ENCODE results near the gene CALB2.
"Not testable (repeated sequence)": the region's sequence is repeated elsewhere in the genome, so short reads cannot be mapped to it uniquely, and the experiment has no call there.

CALB2 gene

GRCh38 chr16:71352963-71353460 lies 5.5 kb upstream of the CALB2 start:
- DNase-seq = no peak

DNA sequence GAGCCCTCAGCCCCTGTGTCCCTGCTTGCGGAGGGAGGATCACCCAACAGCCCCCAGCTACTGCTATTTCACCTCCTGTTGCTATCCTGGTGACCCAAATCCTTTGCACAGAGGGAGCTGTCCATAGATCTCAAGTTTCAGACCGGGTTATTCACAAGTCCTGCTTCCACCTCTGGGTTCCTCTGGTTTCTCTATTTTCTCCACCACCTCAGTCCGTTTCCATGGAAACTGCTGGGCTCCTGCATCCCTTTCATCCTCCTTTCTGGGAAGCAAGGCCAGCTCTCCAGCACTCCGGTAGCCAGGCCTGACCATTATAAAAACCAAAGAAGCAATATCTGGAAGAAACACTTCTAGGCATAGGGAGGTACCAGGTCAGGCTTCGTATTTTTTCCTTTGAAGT lies 4.8 kb upstream of the CALB2 start:
- DNase-seq = no peak

DNA sequence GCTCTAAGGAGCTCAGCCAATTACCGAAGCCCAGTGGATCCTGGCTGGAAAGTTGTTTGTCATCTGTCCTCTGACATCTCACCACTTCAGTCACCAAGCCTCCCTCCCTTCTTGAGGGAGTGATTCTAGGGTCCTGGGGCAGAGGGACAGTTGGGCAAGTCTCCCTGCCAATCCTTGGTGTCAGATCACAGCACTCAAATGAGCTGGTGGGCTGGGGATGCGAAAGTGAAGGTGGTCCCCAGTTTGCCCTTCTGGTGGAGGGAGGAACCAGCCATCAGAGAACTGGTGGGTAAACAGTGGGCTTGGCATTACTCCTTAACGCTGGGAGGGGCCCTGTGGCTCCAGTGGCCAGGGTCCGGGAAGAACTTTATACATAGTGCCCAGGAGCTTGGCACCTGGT lies 4.4 kb upstream of the CALB2 start:
- no peak for DNase-seq

DNA sequence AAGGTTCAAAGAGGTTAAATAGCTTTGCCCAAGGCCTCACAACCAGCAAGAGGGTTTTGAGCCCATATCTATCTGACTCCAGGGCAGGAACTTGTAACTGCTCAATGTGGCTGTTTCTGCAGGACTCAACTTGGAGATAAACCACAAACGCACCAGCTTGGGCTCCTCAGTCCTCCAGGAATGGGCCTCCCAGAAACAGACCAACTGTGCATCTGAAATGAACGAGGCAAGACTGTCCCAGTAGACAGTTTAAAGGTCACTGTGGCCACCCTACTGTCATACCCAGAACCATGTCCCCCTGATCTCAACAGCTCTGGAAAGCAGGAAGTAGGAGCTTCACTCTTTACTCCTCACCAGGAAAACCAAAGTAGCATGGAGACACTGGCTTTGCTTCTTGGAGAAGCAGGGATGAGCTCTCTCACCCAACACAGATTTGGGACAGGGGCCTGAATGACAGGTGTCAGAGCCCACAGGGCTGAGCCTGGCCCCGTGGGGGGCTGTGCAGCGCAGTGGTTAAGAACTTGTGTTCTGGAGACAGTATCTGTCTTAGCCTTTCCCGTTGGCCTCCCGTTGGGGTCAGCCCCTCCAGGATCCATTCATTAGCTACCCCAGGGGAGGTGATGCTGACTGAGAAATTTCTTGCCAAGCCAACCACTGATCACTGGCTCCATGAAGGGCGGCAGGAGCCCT lies 2.3 kb upstream of the CALB2 start:
- DNase-seq = no peak

GRCh38 chr16:71356936-71357335 lies 1.6 kb upstream of the CALB2 start:
- not testable (repeated sequence) for DNase-seq

DNA sequence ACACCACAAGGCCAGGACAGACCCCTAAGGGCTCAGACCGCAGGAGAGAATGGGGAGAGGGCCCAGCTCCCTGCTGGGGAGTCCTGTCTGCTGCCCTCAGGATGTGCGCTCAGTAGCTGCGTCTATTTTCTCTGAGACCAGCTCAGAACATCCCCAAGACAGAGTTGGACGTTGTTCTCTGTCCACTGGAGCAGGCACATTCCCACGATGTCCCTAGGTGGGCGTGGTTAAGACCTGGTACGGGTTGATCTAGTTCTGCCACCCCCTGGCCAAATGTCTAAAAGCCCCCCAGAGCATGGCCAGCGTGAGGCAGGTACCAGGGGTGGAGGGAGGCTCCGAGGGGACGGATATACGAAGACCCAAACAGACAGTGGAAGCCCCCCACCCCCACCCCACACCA lies 842 bp upstream of the CALB2 start:
- no peak for DNase-seq

DNA sequence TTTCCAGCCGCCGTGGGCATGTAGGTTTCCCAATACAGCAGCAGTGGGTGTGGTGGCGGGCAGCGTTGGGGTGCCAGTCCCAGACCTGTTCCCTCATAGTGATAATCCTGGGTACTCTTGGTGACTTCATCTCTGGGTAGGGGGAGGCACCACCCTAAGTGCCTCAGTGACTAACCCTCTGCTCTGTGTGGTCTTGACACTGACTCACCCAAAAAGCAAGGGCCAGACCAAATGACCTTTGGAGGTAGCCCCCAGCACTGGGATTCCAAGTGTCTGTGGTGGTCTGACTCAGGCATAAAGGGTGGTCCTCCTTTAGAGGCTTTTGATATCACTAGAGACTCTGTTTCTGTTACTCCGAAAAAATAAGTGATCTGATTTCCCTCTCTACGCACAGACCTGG lies 908 bp downstream of the CALB2 start:
- no peak for DNase-seq

- no peak for DNase-seq
Measured at GRCh38 chr16:71360378-71360777, 1.9 kb downstream of the CALB2 start.

GRCh38 chr16:71364133-71364681 lies 5.7 kb downstream of the CALB2 start:
- DNase-seq = no peak

DNA sequence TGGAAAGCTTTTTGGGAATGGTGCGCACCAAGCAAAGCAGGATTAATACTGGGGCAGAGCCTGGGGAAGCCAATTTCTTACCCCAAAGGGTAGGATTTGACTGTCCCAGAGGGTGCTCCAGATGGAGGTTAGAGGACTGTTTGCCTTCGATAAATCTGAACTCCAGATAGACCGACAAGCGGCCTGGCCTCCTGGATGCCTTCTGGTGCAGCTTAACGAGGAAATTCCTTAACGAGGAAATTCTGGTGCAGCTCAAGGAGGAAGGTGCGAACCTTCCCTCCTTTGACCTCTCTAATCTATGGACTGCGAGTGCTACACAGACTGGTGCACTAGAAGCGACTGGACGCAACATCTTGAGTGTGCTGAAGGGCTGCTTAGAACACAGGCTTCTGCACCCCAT lies 6.5 kb downstream of the CALB2 start:
- DNase-seq = no peak

GRCh38 chr16:71367241-71367976 lies 8.9 kb downstream of the CALB2 start:
- peak; percentile 12 for DNase-seq

DNA sequence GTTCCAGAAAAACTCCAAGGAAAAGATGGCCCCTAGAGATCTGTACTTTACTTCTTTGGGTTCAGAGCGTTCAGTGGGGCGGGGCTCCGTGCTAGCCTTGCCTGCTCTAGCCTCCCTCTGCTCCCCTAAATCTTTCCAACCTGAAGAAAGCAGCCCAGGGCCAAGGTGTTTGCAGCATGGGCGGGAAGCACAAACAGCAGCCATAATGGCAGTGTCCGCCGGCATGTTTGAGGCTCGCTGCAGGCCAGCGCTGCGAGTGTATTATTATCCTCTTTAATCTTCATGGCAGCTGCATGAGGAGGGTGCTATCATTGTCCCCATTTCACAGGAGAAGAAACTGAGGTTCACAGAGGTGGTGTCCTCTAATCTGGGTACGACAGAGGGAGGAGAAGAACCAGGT lies 10.4 kb downstream of the CALB2 start:
- no peak for DNase-seq

- no peak for DNase-seq
Measured at GRCh38 chr16:71369494-71369893, 11.0 kb downstream of the CALB2 start.

DNA sequence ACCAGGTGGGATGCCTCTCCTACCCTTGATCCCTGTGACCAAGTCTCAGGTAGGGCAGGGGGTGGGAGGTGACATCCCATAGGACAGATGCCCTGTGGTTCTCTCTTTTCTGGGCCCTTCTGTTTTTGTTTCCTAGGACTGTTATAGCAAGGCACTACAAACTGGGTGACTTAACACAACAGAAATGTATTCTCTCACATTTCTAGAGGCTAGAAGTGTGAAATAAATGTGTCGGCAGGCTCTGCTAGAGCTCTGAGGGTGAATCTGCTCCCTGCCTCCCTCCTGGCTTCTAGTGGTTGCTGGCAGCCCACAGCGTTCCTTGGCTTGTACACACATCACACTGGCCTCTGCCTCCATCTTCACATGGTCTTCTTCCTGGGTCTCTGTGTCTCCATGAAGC lies 12.7 kb downstream of the CALB2 start:
- no peak for DNase-seq

GRCh38 chr16:71373073-71373472 lies 14.6 kb downstream of the CALB2 start:
- DNase-seq = no peak

GRCh38 chr16:71376465-71377157 lies 18.1 kb downstream of the CALB2 start:
- no peak for DNase-seq

DNA sequence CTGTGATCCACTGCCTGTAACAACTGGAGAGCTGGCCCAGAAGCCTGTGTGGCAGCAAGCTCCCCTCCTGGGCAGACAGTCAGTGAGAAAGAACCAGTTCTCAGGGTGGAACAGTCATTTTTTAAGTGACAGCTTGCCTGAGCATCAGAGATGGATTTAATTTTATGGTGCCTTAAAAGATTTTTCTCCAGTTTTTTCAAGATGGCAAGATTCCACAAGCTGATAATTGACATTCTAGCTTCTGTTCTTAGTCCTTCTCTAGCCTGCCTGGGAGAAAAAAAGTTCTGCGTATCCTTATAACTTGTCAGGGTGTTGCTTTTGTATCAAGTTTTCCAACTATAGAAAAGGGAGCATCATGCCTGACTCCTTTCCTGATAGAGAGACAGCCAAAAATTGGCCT lies 21.2 kb downstream of the CALB2 start:
- DNase-seq = no peak

GRCh38 chr16:71380831-71381230 lies 22.3 kb downstream of the CALB2 start:
- no peak for DNase-seq

GRCh38 chr16:71383054-71383773 lies 24.7 kb downstream of the CALB2 start:
- no peak for DNase-seq

- no peak for DNase-seq
Measured at GRCh38 chr16:71384073-71384724, 25.7 kb downstream of the CALB2 start.

DNA sequence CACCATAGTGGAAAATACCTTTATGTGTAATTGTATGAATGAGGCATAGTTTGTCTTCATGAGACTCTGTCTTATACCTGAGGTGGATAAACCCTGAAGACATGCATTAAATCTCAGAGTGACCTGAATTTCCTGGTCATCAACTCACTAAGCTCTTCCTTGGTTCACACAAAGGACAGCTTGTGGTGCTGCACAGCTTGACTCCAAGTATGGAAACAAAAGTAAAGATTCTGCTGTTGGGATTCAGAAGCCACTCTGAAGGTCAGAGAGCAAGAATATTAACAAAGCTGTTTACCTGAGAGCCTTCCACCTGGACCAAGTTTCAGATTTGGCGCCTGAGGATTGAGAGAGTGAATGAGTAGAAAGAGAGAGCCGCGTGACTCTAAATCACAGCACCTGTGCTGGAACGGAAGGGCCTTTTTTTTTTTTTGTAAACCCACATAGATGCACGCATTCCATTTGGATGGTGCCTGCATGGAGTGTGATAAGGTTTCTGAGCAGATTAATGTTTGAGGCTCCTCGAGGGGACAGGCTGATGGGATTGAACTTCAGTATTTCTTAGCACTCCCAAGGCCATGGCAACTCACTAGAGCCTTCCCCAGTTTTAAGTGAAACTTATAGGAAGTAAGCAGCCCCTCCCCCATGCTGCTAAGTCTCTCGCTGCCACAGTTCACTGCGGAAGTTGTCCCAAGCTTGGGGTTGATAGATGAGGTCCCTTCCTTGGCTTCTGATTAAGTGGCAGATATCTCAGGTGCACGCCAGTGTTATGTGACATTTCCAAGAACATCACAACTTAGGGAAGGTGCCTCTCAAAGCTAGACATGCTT lies 28.7 kb downstream of the CALB2 start:
- no peak for DNase-seq
